Tibial nerve (tissue), 4 donors: ENCODE measurements around the gene CFAP46. TPM values are rescaled to one million over a fixed set of nuclear protein-coding genes. Genes with fewer than 3 reads are reported as not detected.

Source experiments
- DNase-seq, 2 donors: peaks; one replicate each; pipeline ENCODE4 v3.0.0-alpha.2; 2019; ENCODE audit warnings: low spot score in 2 of 2
- H3K27ac ChIP-seq, 4 donors: fragments of 200-600 bp; sonication (generic) in 3 of 4; one replicate each; pipeline ENCODE4 v1.5.1; 2017 to 2019; ENCODE audit warnings: mild to moderate bottlenecking in 1 of 4
- H3K27me3 ChIP-seq, 2 donors: fragments of 200-600 bp; sonication (generic) in 1 of 2; one replicate each; pipeline versions ENCODE4 v1.5.1 to v1.6.0; 2017 to 2019
- H3K36me3 ChIP-seq, 3 donors: fragments of 200-600 bp; sonication (generic); one replicate each; pipeline ENCODE4 v1.5.1; 2018 to 2019
- H3K4me1 ChIP-seq, 4 donors: fragments of 200-600 bp; sonication (generic) in 3 of 4; one replicate each; pipeline ENCODE4 v1.5.1; 2017 to 2019
- H3K4me3 ChIP-seq, 4 donors: fragments of 200-600 bp; sonication (generic) in 3 of 4; one replicate each; pipeline ENCODE4 v1.5.1; 2017 to 2019; ENCODE audit warnings: mild to moderate bottlenecking in 1 of 4, moderate library complexity in 1 of 4
- H3K9me3 ChIP-seq, 4 donors: fragments of 200-600 bp; sonication (generic) in 3 of 4; one replicate each; pipeline ENCODE4 v1.5.1; 2017 to 2019
- EP300 ChIP-seq, 2 donors: sonication (generic); formaldehyde crosslinking; IDR thresholded peaks; one replicate each; pipeline ENCODE4 v1.6.1; 2017; ENCODE audit warnings: antibody characterized with exemption in 2 of 2, mild to moderate bottlenecking in 1 of 2
- POLR2A ChIP-seq, 2 donors: fragments of 450-650 bp; IDR thresholded peaks; one replicate each; pipeline ENCODE4 v1.6.1; 2017; ENCODE audit warnings: antibody characterized with exemption in 2 of 2, mild to moderate bottlenecking in 2 of 2, moderate library complexity in 2 of 2
- WGBS, 2 donors: methylation state at CpG; one replicate each; pipeline ENCODE4 v1.1.5; 2018; 5-methylcytosine and 5-hydroxymethylcytosine counted together
- total RNA-seq, 4 donors: library from RNA; depleted of rRNA; stranded (reverse); fragments of >200 nt; gene quantifications; one replicate each; pipeline ENCODE4 v1.1.0, GENCODE V29; 2016
- TF ChIP-seq, protein P1 (sequence below), 5 experiments: fragments of 200-600 bp in 3 of 5; fragments of 450-650 bp in 2 of 5; sonication (generic) in 3 of 5; IDR thresholded peaks; one replicate each; pipeline ENCODE4 v1.5.1; 2016 to 2019; ENCODE audit warnings: antibody characterized with exemption in 5 of 5, mild to moderate bottlenecking in 3 of 5, moderate library complexity in 2 of 5

Gene CFAP46
- total RNA-seq, 4 donors from 2014 or later = 0.90 to 1.4 TPM; not detected in 2

DNA sequence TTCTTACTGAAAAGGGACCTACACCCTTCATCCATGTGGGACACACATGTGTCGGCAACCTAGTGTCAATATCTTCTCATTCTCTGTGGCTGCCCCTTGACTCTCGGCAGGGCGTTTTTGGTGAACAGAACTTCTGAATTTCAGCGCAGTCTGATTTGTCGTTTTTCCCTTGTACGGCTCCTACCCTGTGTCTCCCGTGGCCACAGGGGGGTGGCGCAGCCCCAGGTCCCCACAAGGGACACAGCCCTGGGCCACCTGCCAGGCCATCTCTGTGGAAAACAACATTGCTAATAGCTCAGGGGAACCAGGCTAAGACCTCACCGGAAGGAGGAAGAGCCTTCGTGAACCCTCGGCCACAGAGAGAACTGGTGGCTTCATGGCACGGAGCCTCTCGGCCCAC is 103.3 kb downstream of the CFAP46 start:
- H3K27me3 ChIP-seq = peaks cover 0 to 33% of the 10 kb centered on the region in 2 donors
- 78 to 85% methylated on average over 13 of the region's 13 CpGs for WGBS, 2 donors
- no peak for DNase-seq
- H3K4me3 ChIP-seq = no peak overlapping the region
- peaks cover 0 to 6% (median 4%) of the 10 kb centered on the region in 4 donors for H3K4me1 ChIP-seq
- no peaks in the 10 kb centered on the region for H3K36me3 ChIP-seq
- H3K9me3 ChIP-seq = peaks cover 0 to 24% (median 6%) of the 10 kb centered on the region in 4 donors
- H3K27ac ChIP-seq = no peak overlapping the region
- TF ChIP-seq EP300 (IDR thresholded peaks at IDR 0.05) = no peak
- no peak for TF ChIP-seq POLR2A (IDR thresholded peaks at IDR 0.05)
- TF ChIP-seq, protein P1, sequence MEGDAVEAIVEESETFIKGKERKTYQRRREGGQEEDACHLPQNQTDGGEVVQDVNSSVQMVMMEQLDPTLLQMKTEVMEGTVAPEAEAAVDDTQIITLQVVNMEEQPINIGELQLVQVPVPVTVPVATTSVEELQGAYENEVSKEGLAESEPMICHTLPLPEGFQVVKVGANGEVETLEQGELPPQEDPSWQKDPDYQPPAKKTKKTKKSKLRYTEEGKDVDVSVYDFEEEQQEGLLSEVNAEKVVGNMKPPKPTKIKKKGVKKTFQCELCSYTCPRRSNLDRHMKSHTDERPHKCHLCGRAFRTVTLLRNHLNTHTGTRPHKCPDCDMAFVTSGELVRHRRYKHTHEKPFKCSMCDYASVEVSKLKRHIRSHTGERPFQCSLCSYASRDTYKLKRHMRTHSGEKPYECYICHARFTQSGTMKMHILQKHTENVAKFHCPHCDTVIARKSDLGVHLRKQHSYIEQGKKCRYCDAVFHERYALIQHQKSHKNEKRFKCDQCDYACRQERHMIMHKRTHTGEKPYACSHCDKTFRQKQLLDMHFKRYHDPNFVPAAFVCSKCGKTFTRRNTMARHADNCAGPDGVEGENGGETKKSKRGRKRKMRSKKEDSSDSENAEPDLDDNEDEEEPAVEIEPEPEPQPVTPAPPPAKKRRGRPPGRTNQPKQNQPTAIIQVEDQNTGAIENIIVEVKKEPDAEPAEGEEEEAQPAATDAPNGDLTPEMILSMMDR (IDR thresholded peaks at IDR 0.05) = no peak

DNA sequence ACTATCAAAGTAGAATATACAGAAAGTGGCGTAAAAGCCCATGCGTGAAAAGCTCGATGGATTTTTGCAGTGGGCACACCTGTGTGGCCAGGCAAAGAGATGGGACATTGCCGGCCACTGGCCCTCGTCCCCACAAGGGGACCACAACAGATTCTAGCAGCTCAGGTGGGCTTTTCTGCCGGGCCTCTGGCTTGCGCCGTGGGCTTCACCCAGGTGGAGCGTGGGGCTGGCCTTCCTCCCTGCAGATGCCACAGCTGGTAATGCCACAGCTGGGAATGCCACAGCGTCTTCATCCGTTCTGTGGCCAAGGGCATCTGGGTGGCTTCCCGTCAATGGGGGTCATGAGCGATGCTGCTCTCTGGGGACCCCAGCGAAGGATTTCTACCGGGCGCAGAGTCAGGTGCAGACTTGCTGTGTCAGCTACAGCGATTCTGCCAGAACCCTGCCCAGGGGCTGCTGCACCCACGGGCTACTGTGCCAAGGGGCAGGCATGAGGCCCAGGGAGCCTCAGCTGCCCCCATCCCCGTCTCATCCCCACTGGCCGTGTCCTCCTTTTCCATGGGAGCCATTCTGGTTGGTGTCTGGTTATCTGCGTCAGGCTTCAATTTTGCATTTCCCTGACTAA is 103.9 kb downstream of the CFAP46 start:
- H3K27me3 ChIP-seq = peaks cover 0 to 38% of the 10 kb centered on the region in 2 donors
- no peak overlapping the region for H3K27ac ChIP-seq
- WGBS, 2 donors = 71 to 86% methylated on average over 6 to 21 of the region's 21 CpGs
- H3K4me1 ChIP-seq = peaks cover 0 to 6% (median 4%) of the 10 kb centered on the region in 4 donors
- peaks cover 0 to 23% (median 6%) of the 10 kb centered on the region in 4 donors for H3K9me3 ChIP-seq
- no peaks in the 10 kb centered on the region for H3K36me3 ChIP-seq
- no peak overlapping the region for H3K4me3 ChIP-seq
- TF ChIP-seq POLR2A (IDR thresholded peaks at IDR 0.05) = no peak
- TF ChIP-seq EP300 (IDR thresholded peaks at IDR 0.05) = no peak
- TF ChIP-seq, protein P1 (IDR thresholded peaks at IDR 0.05) = no peak
- no peak for DNase-seq

DNA sequence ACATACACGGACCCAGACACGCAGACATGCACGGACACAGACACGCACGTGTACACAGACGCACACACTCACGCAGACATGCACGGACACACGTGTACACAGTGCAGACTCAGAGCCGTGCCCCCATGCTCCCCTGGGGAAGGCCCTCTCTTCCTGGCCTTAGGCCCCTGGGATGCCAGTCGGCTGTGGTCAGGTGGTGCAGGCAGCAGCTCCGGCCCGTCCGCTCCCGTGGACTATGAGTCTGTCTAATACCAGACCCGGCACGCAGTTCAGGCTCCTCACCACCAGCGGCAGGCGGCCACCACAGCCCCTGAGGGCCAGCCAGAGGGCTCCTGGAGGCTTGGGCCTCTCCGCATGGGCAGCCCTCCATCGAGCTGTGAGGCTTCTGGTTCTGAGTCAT is 104.5 kb downstream of the CFAP46 start:
- no peak for DNase-seq
- H3K9me3 ChIP-seq = peaks cover 0 to 18% (median 5%) of the 10 kb centered on the region in 4 donors
- 80 to 82% methylated on average over 16 to 21 of the region's 21 CpGs for WGBS, 2 donors
- H3K36me3 ChIP-seq = no peaks in the 10 kb centered on the region
- no peak for TF ChIP-seq EP300 (IDR thresholded peaks at IDR 0.05)
- TF ChIP-seq, protein P1 (IDR thresholded peaks at IDR 0.05) = no peak
- TF ChIP-seq POLR2A (IDR thresholded peaks at IDR 0.05) = no peak
- H3K4me1 ChIP-seq = peaks cover 0 to 6% (median 4%) of the 10 kb centered on the region in 4 donors
- no peak overlapping the region for H3K27ac ChIP-seq
- H3K4me3 ChIP-seq = no peak overlapping the region
- peaks cover 0 to 43% of the 10 kb centered on the region in 2 donors for H3K27me3 ChIP-seq

DNA sequence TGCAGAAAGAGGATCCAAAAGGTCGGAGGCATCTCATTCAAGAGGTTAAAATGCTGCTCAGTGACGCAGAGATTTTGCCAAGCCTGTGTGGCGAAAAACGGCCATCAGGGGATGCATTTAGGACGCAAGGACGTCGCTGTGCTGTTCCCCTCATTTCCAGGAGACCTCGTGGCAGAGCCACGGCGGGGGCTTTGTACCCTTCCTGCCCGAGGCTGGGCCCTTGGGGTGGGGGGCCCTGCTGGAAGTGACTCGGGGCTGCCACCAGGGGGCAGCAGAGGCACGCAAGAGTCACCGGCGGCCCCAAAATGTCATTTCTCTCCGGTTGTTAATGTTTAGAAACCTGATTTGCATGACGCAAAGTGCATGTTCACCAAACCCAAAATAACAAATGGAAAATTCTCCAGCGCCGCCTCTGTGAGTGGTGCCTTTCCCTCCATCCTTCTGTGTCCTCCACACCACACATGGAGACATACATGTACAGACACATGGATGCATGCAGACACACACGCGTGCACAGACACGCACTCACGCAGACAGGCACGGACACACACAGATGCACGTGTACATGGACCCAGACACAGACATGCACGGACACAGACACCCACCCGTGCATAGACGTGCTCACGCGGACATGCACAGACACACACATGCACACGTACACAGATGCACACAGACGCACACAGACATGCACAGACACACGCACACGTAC is 105.4 kb downstream of the CFAP46 start:
- DNase-seq = no peak

More for the DNA sequence above, 105.4 kb downstream of the CFAP46 start:
- H3K4me1 ChIP-seq = peaks cover 0 to 6% (median 4%) of the 10 kb centered on the region in 4 donors
- TF ChIP-seq POLR2A (IDR thresholded peaks at IDR 0.05) = no peak
- TF ChIP-seq EP300 (IDR thresholded peaks at IDR 0.05) = no peak
- TF ChIP-seq, protein P1 (IDR thresholded peaks at IDR 0.05) = peak; percentile 86 to 93 (median 90)
- H3K9me3 ChIP-seq = peaks cover 0 to 9% (median under 1%) of the 10 kb centered on the region in 4 donors
- 47 to 50% methylated on average over 31 to 34 of the region's 34 CpGs for WGBS, 2 donors
- H3K27ac ChIP-seq = no peak overlapping the region
- no peaks in the 10 kb centered on the region for H3K36me3 ChIP-seq
- H3K27me3 ChIP-seq = peaks cover 0 to 52% of the 10 kb centered on the region in 2 donors
- no peak overlapping the region for H3K4me3 ChIP-seq
